ENCODE measurements around the gene LY6G5B.

LY6G5B gene

GRCh38 chr6:31639449-31639861 lies 30.3 kb upstream of the LY6G5B start:
- DNase-seq (ENCODE audit: low read depth) = no peak
- TF ChIP-seq, protein P1, sequence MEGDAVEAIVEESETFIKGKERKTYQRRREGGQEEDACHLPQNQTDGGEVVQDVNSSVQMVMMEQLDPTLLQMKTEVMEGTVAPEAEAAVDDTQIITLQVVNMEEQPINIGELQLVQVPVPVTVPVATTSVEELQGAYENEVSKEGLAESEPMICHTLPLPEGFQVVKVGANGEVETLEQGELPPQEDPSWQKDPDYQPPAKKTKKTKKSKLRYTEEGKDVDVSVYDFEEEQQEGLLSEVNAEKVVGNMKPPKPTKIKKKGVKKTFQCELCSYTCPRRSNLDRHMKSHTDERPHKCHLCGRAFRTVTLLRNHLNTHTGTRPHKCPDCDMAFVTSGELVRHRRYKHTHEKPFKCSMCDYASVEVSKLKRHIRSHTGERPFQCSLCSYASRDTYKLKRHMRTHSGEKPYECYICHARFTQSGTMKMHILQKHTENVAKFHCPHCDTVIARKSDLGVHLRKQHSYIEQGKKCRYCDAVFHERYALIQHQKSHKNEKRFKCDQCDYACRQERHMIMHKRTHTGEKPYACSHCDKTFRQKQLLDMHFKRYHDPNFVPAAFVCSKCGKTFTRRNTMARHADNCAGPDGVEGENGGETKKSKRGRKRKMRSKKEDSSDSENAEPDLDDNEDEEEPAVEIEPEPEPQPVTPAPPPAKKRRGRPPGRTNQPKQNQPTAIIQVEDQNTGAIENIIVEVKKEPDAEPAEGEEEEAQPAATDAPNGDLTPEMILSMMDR (IDR thresholded peaks at IDR 0.05; ENCODE audit: insufficient read depth, low read depth, low read length, missing control alignments) = no peak
- H3K4me3 ChIP-seq (ENCODE audit: low read depth, low read length) = no peak overlapping the region

- H3K4me3 ChIP-seq (ENCODE audit: low read depth, low read length) = no peak overlapping the region
- DNase-seq (ENCODE audit: low read depth) = no peak
- TF ChIP-seq, protein P1 (IDR thresholded peaks at IDR 0.05; ENCODE audit: insufficient read depth, low read depth, low read length, missing control alignments) = no peak
Observed at GRCh38 chr6:31640612-31641011, 29.2 kb upstream of the LY6G5B start.

DNA sequence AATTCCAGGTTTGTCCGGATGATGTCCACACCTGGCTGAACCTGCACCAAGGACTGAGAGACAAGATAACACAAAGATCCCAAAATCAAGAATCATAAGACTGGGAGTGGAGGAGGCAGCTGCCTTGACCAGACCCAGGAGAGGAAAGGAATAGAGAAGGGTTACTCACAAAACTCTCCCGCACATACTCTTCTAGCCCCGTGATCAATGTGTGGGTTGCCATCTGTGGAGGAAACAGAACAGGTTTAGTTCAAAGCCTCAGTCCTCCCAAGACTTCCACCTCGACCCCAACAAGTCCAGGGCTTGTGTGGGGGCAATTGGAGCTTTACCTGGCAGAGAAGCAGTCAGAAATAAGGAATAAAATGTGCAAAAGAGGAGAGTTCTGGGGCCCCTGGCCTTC lies 28.4 kb upstream of the LY6G5B start:
- TF ChIP-seq, protein P1 (IDR thresholded peaks at IDR 0.05; ENCODE audit: insufficient read depth, low read depth, low read length, missing control alignments) = no peak
- DNase-seq (ENCODE audit: low read depth) = no peak
- H3K4me3 ChIP-seq (ENCODE audit: low read depth, low read length) = no peak overlapping the region

GRCh38 chr6:31642798-31643570 lies 26.8 kb upstream of the LY6G5B start:
- no peak overlapping the region for H3K4me3 ChIP-seq (ENCODE audit: low read depth, low read length)

GRCh38 chr6:31643818-31644454 lies 25.8 kb upstream of the LY6G5B start:
- H3K4me3 ChIP-seq (ENCODE audit: low read depth, low read length) = no peak overlapping the region
- TF ChIP-seq, protein P1 (IDR thresholded peaks at IDR 0.05; ENCODE audit: insufficient read depth, low read depth, low read length, missing control alignments) = no peak
- DNase-seq (ENCODE audit: low read depth) = no peak

More at GRCh38 chr6:31642798-31643570, 26.8 kb upstream of the LY6G5B start:
- DNase-seq (ENCODE audit: low read depth) = no peak
- TF ChIP-seq, protein P1 (IDR thresholded peaks at IDR 0.05; ENCODE audit: insufficient read depth, low read depth, low read length, missing control alignments) = no peak

DNA sequence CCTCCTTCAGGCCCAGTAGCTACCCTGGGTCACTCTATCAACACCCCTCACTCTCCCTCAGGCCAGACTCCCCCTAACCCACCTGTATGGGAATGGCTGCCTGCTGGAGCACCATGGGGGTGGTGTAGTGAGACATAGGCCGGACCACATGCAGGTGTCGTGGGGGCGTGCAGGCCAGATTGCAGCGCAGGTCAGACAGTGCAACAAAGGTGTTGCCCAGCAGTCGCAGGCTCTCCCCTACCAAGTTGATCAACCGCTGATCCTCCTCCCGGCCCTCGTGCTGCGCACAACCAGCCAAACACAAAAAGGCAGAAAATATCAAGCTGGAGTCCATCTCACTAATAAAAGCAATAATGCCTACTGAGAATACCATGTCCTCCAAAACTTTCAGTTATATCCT lies 24.5 kb upstream of the LY6G5B start:
- TF ChIP-seq, protein P1 (IDR thresholded peaks at IDR 0.05; ENCODE audit: insufficient read depth, low read depth, low read length, missing control alignments) = no peak
- no peak overlapping the region for H3K4me3 ChIP-seq (ENCODE audit: low read depth, low read length)
- no peak for DNase-seq (ENCODE audit: low read depth)
